HepG2 (cell line): ENCODE measurements around the gene MED12L. TPM values are rescaled to one million over a fixed set of nuclear protein-coding genes. Genes with fewer than 3 reads are reported as not detected.

Experiments
- CBX2 ChIP-seq, 2 experiments: fragments of 200-600 bp in 1 of 2; sonication (generic); formaldehyde crosslinking in 1 of 2; IDR thresholded peaks; 2 replicates each; pipeline versions ENCODE4 v1.7.0 to v1.8.1; 2018 to 2022; ENCODE audit warnings: low read depth in 2 of 2, low read length in 1 of 2, mild to moderate bottlenecking in 1 of 2, missing genetic modification reagents in 1 of 2
- FIP1L1 ChIP-seq: fragments of 200-400 bp; formaldehyde crosslinking; IDR thresholded peaks from 2 replicates; pipeline ENCODE4 v1.6.1; 2018; ENCODE audit warnings: low read depth, mild to moderate bottlenecking, low read length, moderate library complexity, borderline replicate concordance; ENCODE audit not compliant: insufficient read depth
- ISL2 ChIP-seq: sonication (generic); formaldehyde crosslinking; IDR thresholded peaks from 2 replicates; pipeline ENCODE4 v1.5.0; 2020; ENCODE audit warnings: missing genetic modification reagents
- KDM3A ChIP-seq: IDR thresholded peaks from 2 replicates; pipeline ENCODE4 v1.6.1; 2018; ENCODE audit warnings: low read depth, missing compliant biosample characterization
- MYNN ChIP-seq: sonication (generic); formaldehyde crosslinking; IDR thresholded peaks from 2 replicates; pipeline ENCODE4 v1.4.0; 2020; ENCODE audit warnings: mild to moderate bottlenecking, low read depth, missing genetic modification reagents
- NFE2 ChIP-seq: sonication (generic); formaldehyde crosslinking; IDR thresholded peaks from 2 replicates; pipeline ENCODE4 v1.4.0; 2020; ENCODE audit warnings: missing genetic modification reagents
- SAFB2 ChIP-seq: sonication (generic); formaldehyde crosslinking; IDR thresholded peaks from 2 replicates; pipeline ENCODE4 v1.5.1; 2020; ENCODE audit warnings: missing genetic modification reagents, low read depth, mild to moderate bottlenecking, borderline replicate concordance
- SP4 ChIP-seq: sonication (generic); formaldehyde crosslinking; IDR thresholded peaks from 2 replicates; pipeline ENCODE4 v1.8.1; 2023; ENCODE audit warnings: mild to moderate bottlenecking, missing genetic modification reagents
- SP5 ChIP-seq: IDR thresholded peaks from 2 replicates; pipeline ENCODE4 v1.6.1; 2016; ENCODE audit warnings: low read depth, borderline replicate concordance
- SSRP1 ChIP-seq: IDR thresholded peaks from 2 replicates; pipeline ENCODE4 v1.6.1; 2016; ENCODE audit warnings: control low read depth
- ZNF3 ChIP-seq: IDR thresholded peaks from 2 replicates; pipeline ENCODE4 v1.7.0; 2017; ENCODE audit warnings: inconsistent platforms
- ZNF317 ChIP-seq: sonication (generic); formaldehyde crosslinking; IDR thresholded peaks from 2 replicates; pipeline ENCODE4 v1.5.0; 2020; ENCODE audit warnings: mild to moderate bottlenecking, missing genetic modification reagents
- ZNF337 ChIP-seq: sonication (generic); formaldehyde crosslinking; IDR thresholded peaks from 2 replicates; pipeline ENCODE4 v1.5.1; 2020; ENCODE audit warnings: missing genetic modification reagents, low read depth, mild to moderate bottlenecking, borderline replicate concordance
- ZNF430 ChIP-seq: sonication (generic); formaldehyde crosslinking; IDR thresholded peaks from 2 replicates; pipeline ENCODE4 v1.9.0; 2021; ENCODE audit warnings: mild to moderate bottlenecking, missing genetic modification reagents
- ZNF609 ChIP-seq: sonication (generic); formaldehyde crosslinking; IDR thresholded peaks from 2 replicates; pipeline ENCODE4 v1.4.0; 2020; ENCODE audit warnings: mild to moderate bottlenecking, missing genetic modification reagents, borderline replicate concordance
- ZNF670 ChIP-seq: sonication (generic); formaldehyde crosslinking; IDR thresholded peaks from 2 replicates; pipeline ENCODE4 v1.8.0; 2022; ENCODE audit warnings: mild to moderate bottlenecking, missing genetic modification reagents, borderline replicate concordance
- ZNF720 ChIP-seq: sonication (generic); formaldehyde crosslinking; IDR thresholded peaks from 2 replicates; pipeline ENCODE4 v1.4.0; 2020; ENCODE audit warnings: missing genetic modification reagents
- ZNF747 ChIP-seq: sonication (generic); formaldehyde crosslinking; IDR thresholded peaks from 2 replicates; pipeline ENCODE4 v1.8.1; 2023; ENCODE audit warnings: missing genetic modification reagents, mild to moderate bottlenecking, borderline replicate concordance
- polyA plus RNA-seq, 8 experiments: library from polyadenylated mRNA; depleted of rRNA in 3 of 8; stranded (reverse) in 7 of 8; unstranded in 1 of 8; fragments of >200 nt; fragmentation: Illumina TruSeq in 4 of 8; extraction: Trizol in 4 of 8; gene quantifications; 2 replicates each; pipeline versions ENCODE4 v1.2.1 to v1.2.3, GENCODE V29; 2011 to 2016; ENCODE audit warnings: low read depth in 4 of 8, missing spikeins in 1 of 8, mixed read lengths in 1 of 8; ENCODE audit not compliant: insufficient read depth in 1 of 8
- total RNA-seq, 5 experiments: library from RNA; depleted of rRNA; stranded (reverse); fragments of >200 nt; fragmentation: Illumina TruSeq; extraction: Trizol; gene quantifications; 2 replicates each; pipeline ENCODE4 v1.2.3, GENCODE V29; 2016; ENCODE audit warnings: low read depth in 1 of 5
- TF ChIP-seq, protein P1 (sequence below): IDR thresholded peaks from 2 replicates; pipeline ENCODE4 v1.6.1; 2018; ENCODE audit warnings: missing genetic modification reagents, mild to moderate bottlenecking, missing compliant biosample characterization
- TF ChIP-seq, protein P2 (sequence below): IDR thresholded peaks from 2 replicates; pipeline ENCODE4 v1.6.1; 2012; ENCODE audit warnings: low read length, improper control_type of control experiment

MED12L gene
- total and polyA plus RNA-seq, 2 of the 13 experiments (the other 11 are each of a cell fraction or from before 2014, with no cell fraction given) = 0.07 to 0.64 TPM

DNA sequence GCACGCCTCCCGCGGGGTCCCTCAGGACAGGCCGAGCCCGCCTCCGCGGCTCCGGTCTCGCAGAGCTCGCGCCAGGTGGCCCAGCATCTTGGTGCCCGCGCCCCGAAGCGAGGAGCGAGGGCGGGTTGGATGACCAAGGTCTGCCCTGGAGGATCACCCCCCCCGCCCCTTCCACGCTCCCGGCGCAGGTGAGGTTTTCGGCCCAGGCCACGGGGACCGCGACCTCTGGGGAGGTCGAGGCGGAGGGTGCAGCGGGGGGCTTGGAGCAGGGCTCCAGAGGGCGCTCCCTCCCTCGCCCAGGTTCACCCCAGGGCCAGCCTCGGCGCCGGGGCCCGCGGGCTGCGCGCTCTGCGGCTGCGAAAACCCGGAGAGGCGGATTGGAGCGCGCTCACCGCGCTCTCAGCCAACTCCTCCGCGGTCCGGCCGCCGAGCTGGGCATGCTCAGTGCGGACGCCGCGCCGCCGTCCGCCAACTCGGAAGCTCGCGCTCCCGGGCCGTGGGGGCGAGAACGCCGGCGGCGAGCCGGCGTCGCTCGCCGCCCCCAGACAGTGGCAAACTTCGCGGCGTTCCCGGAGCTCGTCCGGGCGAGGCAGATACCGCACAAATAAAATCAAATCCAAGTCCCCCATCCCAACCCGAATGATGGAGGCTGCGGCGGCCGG is at the start of gene MED12L (continued):
- TF ChIP-seq SAFB2 (CRISPR knock-in tag) (no peak), ZNF609 (CRISPR knock-in tag) (no peak), CBX2 (IDR thresholded peaks at IDR 0.05; ENCODE audit: low read depth, low read length) (no peak), CBX2 (CRISPR knock-in tag; IDR thresholded peaks at IDR 0.05; ENCODE audit: low read depth) (0 out of 2 replicates have a peak, but pooled peaks have one; percentile 73), SSRP1 (CRISPR knock-in tag) (no peak), SP4 (no peak), ZNF747 (CRISPR knock-in tag) (peak; percentile 61; the same call in 1 of the 2 replicates), ZNF337 (CRISPR knock-in tag) (0 out of 2 replicates have a peak, but pooled peaks have one; percentile 52), ZNF317 (CRISPR knock-in tag) (0 out of 2 replicates have a peak, but pooled peaks have one; percentile 15), NFE2 (CRISPR knock-in tag) (no peak), ZNF720 (CRISPR knock-in tag) (no peak), SP5 (CRISPR knock-in tag) (no peak), ISL2 (CRISPR knock-in tag) (no peak; the same call in 1 of the 2 replicates), ZNF3 (CRISPR knock-in tag) (no peak), MYNN (CRISPR knock-in tag) (no peak), ZNF670 (CRISPR knock-in tag) (no peak), ZNF430 (CRISPR knock-in tag) (no peak), KDM3A (peak; percentile 31; the same call in 1 of the 2 replicates), FIP1L1 (no peak)
- TF ChIP-seq, protein P1, sequence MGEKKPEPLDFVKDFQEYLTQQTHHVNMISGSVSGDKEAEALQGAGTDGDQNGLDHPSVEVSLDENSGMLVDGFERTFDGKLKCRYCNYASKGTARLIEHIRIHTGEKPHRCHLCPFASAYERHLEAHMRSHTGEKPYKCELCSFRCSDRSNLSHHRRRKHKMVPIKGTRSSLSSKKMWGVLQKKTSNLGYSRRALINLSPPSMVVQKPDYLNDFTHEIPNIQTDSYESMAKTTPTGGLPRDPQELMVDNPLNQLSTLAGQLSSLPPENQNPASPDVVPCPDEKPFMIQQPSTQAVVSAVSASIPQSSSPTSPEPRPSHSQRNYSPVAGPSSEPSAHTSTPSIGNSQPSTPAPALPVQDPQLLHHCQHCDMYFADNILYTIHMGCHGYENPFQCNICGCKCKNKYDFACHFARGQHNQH (CRISPR knock-in tag) = no peak
- TF ChIP-seq, protein P2, sequence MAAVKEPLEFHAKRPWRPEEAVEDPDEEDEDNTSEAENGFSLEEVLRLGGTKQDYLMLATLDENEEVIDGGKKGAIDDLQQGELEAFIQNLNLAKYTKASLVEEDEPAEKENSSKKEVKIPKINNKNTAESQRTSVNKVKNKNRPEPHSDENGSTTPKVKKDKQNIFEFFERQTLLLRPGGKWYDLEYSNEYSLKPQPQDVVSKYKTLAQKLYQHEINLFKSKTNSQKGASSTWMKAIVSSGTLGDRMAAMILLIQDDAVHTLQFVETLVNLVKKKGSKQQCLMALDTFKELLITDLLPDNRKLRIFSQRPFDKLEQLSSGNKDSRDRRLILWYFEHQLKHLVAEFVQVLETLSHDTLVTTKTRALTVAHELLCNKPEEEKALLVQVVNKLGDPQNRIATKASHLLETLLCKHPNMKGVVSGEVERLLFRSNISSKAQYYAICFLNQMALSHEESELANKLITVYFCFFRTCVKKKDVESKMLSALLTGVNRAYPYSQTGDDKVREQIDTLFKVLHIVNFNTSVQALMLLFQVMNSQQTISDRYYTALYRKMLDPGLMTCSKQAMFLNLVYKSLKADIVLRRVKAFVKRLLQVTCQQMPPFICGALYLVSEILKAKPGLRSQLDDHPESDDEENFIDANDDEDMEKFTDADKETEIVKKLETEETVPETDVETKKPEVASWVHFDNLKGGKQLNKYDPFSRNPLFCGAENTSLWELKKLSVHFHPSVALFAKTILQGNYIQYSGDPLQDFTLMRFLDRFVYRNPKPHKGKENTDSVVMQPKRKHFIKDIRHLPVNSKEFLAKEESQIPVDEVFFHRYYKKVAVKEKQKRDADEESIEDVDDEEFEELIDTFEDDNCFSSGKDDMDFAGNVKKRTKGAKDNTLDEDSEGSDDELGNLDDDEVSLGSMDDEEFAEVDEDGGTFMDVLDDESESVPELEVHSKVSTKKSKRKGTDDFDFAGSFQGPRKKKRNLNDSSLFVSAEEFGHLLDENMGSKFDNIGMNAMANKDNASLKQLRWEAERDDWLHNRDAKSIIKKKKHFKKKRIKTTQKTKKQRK = no peak
